Spleen (tissue), 11 donors: ENCODE measurements around the gene RNF150. TPM values are rescaled to one million over a fixed set of nuclear protein-coding genes. Genes with fewer than 3 reads are reported as not detected.

Experiments
- DNase-seq: peaks from one replicate; pipeline ENCODE4 v3.0.0-alpha.2; 2020
- H3K27ac ChIP-seq, 8 donors: fragments of 200-600 bp; sonication (generic) in 7 of 8; 1 replicate in 4 of 8; 2 replicates in 4 of 8; pipeline versions ENCODE4 v1.5.0 to v1.8.0; 2016 to 2021; ENCODE audit warnings: inconsistent platforms in 4 of 8, mild to moderate bottlenecking in 4 of 8, moderate library complexity in 1 of 8
- H3K27me3 ChIP-seq, 7 donors: fragments of 200-600 bp; sonication (generic) in 6 of 7; replicated peaks in 1 of 7; 1 replicate in 4 of 7; 2 replicates in 3 of 7; pipeline versions ENCODE4 v1.5.0 to v1.8.0; 2016 to 2021; ENCODE audit warnings: inconsistent platforms in 3 of 7, mild to moderate bottlenecking in 1 of 7
- H3K36me3 ChIP-seq, 6 donors: fragments of 200-600 bp; sonication (generic) in 5 of 6; 1 replicate in 4 of 6; 2 replicates in 2 of 6; pipeline versions ENCODE4 v1.5.0 to v1.8.0; 2016 to 2021; ENCODE audit warnings: inconsistent platforms in 2 of 6
- H3K4me1 ChIP-seq, 6 donors: fragments of 200-600 bp; sonication (generic) in 5 of 6; 1 replicate in 3 of 6; 2 replicates in 3 of 6; pipeline versions ENCODE4 v1.5.0 to v1.8.0; 2016 to 2021; ENCODE audit warnings: inconsistent platforms in 3 of 6
- H3K4me3 ChIP-seq, 8 donors: fragments of 200-600 bp; sonication (generic) in 7 of 8; 1 replicate in 4 of 8; 2 replicates in 4 of 8; pipeline versions ENCODE4 v1.5.0 to v1.8.0; 2016 to 2021; ENCODE audit warnings: inconsistent platforms in 4 of 8, mild to moderate bottlenecking in 4 of 8, moderate library complexity in 2 of 8
- H3K9me3 ChIP-seq, 8 donors: fragments of 200-600 bp; sonication (generic) in 7 of 8; 1 replicate in 4 of 8; 2 replicates in 4 of 8; pipeline versions ENCODE4 v1.5.0 to v1.8.0; 2016 to 2021; ENCODE audit warnings: inconsistent platforms in 4 of 8
- CTCF ChIP-seq, 11 experiments: fragments of 200-600 bp in 7 of 11; fragments of 450-650 bp in 4 of 11; sonication (generic) in 4 of 11; IDR thresholded peaks in 8 of 11; conservative IDR thresholded peaks in 3 of 11; 1 replicate in 7 of 11; 2 replicates in 4 of 11; pipeline versions ENCODE4 v1.4.0 to v1.8.0; 2016 to 2021; ENCODE audit warnings: antibody characterized with exemption in 11 of 11, inconsistent platforms in 4 of 11, mild to moderate bottlenecking in 1 of 11
- POLR2A ChIP-seq, 3 donors: fragments of 450-650 bp; IDR thresholded peaks; one replicate each; pipeline ENCODE4 v1.5.1; 2017; ENCODE audit warnings: antibody characterized with exemption in 3 of 3, mild to moderate bottlenecking in 1 of 3
- POLR2AphosphoS5 ChIP-seq, 3 donors: sonication (generic); formaldehyde crosslinking; IDR thresholded peaks; one replicate each; pipeline ENCODE4 v1.5.1; 2017; ENCODE audit warnings: antibody characterized with exemption in 3 of 3
- WGBS, 5 donors: extraction: QIAGEN DNeasy Blood & Tissue Kit in 3 of 5; methylation state at CpG; one replicate each; pipeline versions ENCODE4 v1.1.5 to v1.1.7; 2013 to 2018; 5-methylcytosine and 5-hydroxymethylcytosine counted together
- intact Hi-C: fragments of 100-400 bp; cut with DNase I; formaldehyde crosslinking; loops from one replicate; pipeline ENCODE4 v1.15.0; 2023; ENCODE audit warnings: low total_unique reads
- polyA plus RNA-seq, 3 donors: library from polyadenylated mRNA; stranded (reverse); fragments of 200-250 nt; gene quantifications; one replicate each; pipeline ENCODE4 v1.2.1, GENCODE V29; 2013
- total RNA-seq, 7 donors: library from RNA; depleted of rRNA in 3 of 7; stranded (reverse); fragments of >200 nt in 3 of 7; fragmentation: NEBNext Ultra II Directional in 4 of 7; extraction: Animal tissue kit (Norgen Biotek cat#: 25700) in 4 of 7; gene quantifications; one replicate each; pipeline versions ENCODE4 v1.1.0 to v1.2.1, GENCODE V29; 2016 to 2021
- donor health status: healthy with polysubstance abuse.
- donor health status: DM: no; HTN: no; CAD: no; lungs with moderate emphysema.
- donor health status: DM: no; HTN: no; CAD: no.
- donor health status: Bipolar disorder and iron deficiency.
- donor health status: healthy.
- donor health status: DM: no; HTN: no; CAD: no.
- donor health status: DM: yes; HTN: yes; CAD: no.

RNF150 gene
- total and polyA plus RNA-seq, 10 donors: 1.2 to 42.1 (median 19.2) TPM

- Histone ChIP-seq H3K4me3 (no peak overlapping the region), H3K4me1 (no peaks in the 10 kb centered on the region), H3K27me3 (no peaks in the 10 kb centered on the region), H3K27ac (peak overlapping the region in 3 of 8 donors; percentile 15 to 25 (median 22)), H3K9me3 (no peaks in the 10 kb centered on the region), H3K36me3 (no peaks in the 10 kb centered on the region)
- WGBS, 5 donors: 53 to 81% (median 69%) methylated on average over 3 of the region's 3 CpGs
- DNase-seq: no peak
- intact Hi-C loops: no loop called here
- no peak for TF ChIP-seq CTCF (IDR thresholded peaks at IDR 0.05 in 8 of 11, conservative IDR thresholded peaks at IDR 0.05 in 3 of 11)
- no peak for TF ChIP-seq POLR2AphosphoS5 (IDR thresholded peaks at IDR 0.05)
- TF ChIP-seq POLR2A (IDR thresholded peaks at IDR 0.05): no peak
These were observed 189.6 kb downstream of the RNF150 start for GRCh38 chr4:140943486-140944198.

- intact Hi-C loops: no loop called here
- H3K4me1 ChIP-seq: no peaks in the 10 kb centered on the region
- H3K36me3 ChIP-seq: no peaks in the 10 kb centered on the region
- no peak overlapping the region for H3K27ac ChIP-seq
- H3K9me3 ChIP-seq: no peaks in the 10 kb centered on the region
- no peak overlapping the region for H3K4me3 ChIP-seq
- TF ChIP-seq CTCF (IDR thresholded peaks at IDR 0.05 in 8 of 11, conservative IDR thresholded peaks at IDR 0.05 in 3 of 11) (no peak), POLR2A (IDR thresholded peaks at IDR 0.05) (no peak), POLR2AphosphoS5 (IDR thresholded peaks at IDR 0.05) (no peak)
- no peaks in the 10 kb centered on the region for H3K27me3 ChIP-seq
- no peak for DNase-seq
- WGBS, 5 donors: 70 to 91% (median 79%) methylated on average over 2 of the region's 2 CpGs
These were observed 192.7 kb downstream of the RNF150 start for GRCh38 chr4:140940589-140940988.

- 75 to 91% (median 84%) methylated on average over 6 of the region's 6 CpGs for WGBS, 5 donors
- intact Hi-C loops: no loop called here
- H3K27ac ChIP-seq: peak overlapping the region in 2 of 8 donors; percentile 3 to 26
These were observed 195.4 kb downstream of the RNF150 start for GRCh38 chr4:140937866-140938265.

More at GRCh38 chr4:140937866-140938265, 195.4 kb downstream of the RNF150 start:
- Histone ChIP-seq H3K9me3 (no peaks in the 10 kb centered on the region), H3K4me3 (no peak overlapping the region), H3K4me1 (no peaks in the 10 kb centered on the region), H3K36me3 (no peaks in the 10 kb centered on the region), H3K27me3 (no peaks in the 10 kb centered on the region)
- no peak for TF ChIP-seq CTCF (IDR thresholded peaks at IDR 0.05 in 8 of 11, conservative IDR thresholded peaks at IDR 0.05 in 3 of 11)
- no peak for TF ChIP-seq POLR2AphosphoS5 (IDR thresholded peaks at IDR 0.05)
- no peak for TF ChIP-seq POLR2A (IDR thresholded peaks at IDR 0.05)
- DNase-seq: no peak
